GM15510 (cell line): ENCODE results near the gene CXorf51B.
"Not testable (repeated sequence)": the region's sequence is repeated elsewhere in the genome, so short reads cannot be mapped to it uniquely, and the experiment has no call there.

Experiments
- POLR2A ChIP-seq: IDR thresholded peaks from 3 replicates; pipeline ENCODE4 v1.6.1; 2011; ENCODE audit warnings: borderline replicate concordance; ENCODE audit not compliant: insufficient read length; ENCODE audit errors: extremely low read depth

The CXorf51B gene

GRCh38 chrX:146809471-146809870 is at the start of gene CXorf51B:
CXorf51B (plus strand) TSS chrX:146809771; CDS start chrX:146809792, 21 bp downstream.
- not testable (repeated sequence) for TF ChIP-seq POLR2A

- TF ChIP-seq POLR2A = not testable (repeated sequence)
Measured at GRCh38 chrX:146814644-146815043, 5.1 kb downstream of the CXorf51B start, which contains the start of gene CXorf51A. CXorf51A (minus strand) TSS chrX:146814744; CDS start chrX:146814723, 21 bp downstream.

DNA sequence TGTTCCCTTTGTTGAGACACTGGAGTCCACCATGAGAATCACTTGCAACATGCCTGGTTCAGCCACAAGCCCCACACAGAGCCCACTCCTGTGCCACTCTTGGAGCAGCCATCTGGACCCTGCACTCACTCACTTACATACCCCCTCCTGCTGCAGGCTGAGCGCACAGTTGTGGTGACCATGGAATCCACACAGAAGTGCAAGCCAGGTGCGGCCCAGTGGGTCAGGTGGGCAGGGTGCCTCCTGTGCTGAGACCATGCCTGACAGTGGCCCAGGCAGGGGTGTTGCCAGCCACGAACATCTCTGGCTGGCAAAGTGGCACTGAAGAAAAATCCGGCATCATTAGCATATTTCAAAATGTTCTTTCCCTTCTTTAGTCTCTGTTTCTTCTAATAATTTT is 22.4 kb downstream of the CXorf51B start:
- no peak for TF ChIP-seq POLR2A

- TF ChIP-seq POLR2A = no peak
Measured at GRCh38 chrX:146854281-146854680, 44.7 kb downstream of the CXorf51B start.
